COLO829 (cell line): ENCODE data around the gene MS4A7.

Experiments
- DNase-seq: peaks from one replicate; pipeline ENCODE4 v3.0.0; 2012; ENCODE audit warnings: low spot score

The MS4A7 gene

DNA sequence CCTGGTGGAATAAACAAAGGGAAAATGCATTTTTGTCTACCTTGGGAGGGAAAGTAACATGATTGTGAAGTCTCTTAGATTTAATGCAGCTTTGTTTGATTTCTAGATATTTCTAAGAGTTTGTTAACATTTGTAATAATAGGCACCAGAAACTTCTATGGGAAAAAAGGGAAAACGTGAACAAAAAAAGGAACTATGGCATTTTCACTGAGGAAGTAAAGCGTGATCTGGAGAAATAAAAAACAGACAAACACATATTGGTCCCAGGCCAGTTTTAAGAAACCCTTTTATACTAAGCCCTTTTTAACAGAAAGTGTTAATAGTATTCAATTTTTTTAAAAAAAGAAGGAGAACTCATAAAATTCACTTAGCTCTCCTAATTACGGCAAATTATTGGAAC lies 6.9 kb upstream of the MS4A7 start:
- DNase-seq: no peak

DNA sequence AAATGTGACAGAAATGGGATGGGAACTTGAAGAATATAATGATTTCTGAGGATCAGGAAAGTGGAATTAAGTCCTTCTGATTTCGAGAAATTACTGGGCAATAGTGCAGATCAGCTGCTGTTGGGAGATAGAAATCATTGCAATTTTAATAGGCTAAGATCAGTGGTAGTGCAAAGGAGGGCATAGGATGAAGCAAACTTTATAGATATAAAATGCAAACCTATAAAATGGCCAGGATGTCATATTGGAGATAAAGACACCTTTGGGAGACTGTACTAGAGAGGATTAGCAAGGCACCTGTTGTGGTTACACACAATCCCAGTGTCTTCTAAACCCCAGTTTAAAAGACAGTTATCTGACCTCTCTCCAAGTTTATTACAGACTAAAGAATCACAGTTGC lies 6.5 kb upstream of the MS4A7 start:
- DNase-seq: no peak

DNA sequence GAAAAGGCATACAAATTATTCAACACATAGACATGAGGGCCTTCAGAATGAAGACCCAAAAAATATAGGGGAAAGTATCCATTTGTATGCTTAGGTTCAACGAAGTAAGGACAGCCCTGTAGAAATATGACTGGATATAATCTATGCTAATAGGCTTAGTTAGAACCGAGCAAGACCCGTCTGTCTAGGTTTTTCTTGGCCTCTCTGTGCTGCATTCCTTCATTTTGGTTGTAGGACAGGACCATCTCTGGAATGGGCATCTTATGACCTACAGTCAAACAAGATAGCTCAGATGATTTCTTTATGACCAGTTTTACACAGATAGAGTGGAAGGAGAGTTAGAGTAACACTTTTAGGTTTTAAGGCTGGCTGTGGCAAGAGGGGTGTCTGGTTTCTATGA lies 5.6 kb upstream of the MS4A7 start:
- DNase-seq: no peak

DNA sequence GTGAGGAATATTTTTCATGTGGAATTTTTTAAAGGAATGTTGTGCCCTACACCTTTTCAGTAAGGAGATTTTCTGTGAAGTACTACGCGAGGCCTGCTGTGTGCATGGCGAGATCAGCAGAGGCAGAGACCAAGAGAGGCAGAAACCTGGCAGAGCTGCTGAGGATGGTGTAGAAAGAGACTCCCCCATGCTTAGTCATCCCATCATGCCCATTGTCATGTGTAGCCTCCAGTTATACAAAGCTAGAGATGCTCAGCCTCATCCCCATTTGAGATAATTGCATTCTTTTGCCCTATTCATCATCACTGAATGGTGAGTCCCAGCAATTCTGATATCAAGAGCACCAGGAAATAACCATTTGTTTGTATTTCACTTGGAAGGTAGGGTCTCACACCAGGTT lies 3.0 kb upstream of the MS4A7 start:
- no peak for DNase-seq

DNA sequence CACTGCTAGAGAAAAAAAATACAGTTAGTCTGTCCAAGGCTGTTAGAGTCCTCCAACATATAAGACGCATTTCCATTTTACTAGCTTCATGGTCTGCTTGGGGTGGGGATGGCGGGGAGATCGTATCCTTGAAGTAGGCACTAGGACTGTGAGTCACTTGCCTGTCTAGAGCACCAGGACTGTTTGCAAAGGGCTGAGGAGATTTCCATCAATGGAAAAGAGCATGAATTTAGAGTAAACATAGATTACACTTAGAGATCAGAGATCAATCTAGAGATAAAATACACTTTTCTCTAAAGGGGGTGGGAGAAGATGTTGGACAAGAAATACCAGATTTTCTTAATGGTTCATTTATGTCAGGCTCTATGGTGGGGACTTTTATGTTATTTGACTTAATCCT lies 1.7 kb upstream of the MS4A7 start:
- no peak for DNase-seq

DNA sequence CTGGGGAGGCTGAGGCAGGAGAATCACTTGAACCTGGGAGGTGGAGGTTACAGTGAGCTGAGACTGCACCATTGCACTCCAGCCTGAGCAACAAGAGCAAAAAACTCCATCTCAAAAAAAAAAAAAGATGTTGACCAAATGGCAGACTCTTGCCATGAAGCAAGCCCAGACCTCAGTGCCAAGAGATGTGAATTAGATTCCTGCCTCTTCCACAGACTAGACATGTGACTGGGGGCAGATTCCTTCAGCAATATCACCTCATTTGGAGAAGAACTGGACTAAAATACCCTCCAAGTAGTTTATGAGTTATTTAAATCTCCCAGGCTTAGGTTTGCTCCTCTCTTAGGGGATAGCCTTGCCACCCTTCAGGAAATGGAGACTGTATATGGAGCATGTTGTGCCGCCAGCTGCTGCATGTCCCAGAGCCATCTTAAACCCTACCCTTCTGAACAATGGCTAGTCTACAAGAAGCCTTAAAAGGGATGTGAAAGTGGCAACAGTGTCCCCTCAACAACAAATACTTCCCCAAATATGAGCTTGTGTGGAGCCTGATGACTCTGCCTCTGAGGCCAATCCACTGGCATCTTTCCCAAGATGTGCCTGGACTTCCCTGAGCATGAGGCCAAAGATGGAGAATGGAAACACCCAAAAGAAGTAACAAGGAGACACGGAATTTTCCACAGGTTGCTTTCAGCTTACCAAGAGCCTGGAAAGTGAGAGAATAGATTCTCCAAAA lies 763 bp upstream of the MS4A7 start:
- DNase-seq: no peak

DNA sequence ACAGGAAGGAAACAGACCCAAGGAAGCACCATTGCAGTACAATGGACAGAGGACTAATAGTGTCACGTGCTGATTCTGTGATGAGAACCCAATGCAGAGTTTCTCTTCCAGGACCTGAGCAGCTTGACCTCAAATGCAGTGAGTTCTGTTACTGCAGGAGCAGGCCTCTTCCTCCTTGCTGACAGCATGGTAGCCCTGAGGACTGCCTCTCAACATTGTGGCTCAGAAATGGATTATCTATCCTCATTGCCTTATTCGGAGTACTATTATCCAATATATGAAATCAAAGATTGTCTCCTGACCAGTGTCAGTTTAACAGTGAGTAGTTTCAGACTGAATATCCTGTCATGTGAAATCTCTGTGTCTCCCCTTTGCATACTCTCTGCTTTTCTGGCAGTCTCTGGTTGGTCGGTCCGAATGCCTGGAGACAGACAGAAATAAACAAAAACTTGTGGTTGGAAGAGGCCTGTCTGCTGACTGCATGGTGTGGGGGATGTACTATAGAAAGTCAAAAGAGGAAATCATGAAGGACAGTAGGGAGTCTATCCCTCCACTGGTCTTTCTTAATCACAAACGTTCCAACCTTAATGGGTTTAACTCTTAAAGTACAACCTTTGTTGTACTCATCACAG lies 11.1 kb downstream of the MS4A7 start:
- peak; percentile 92 for DNase-seq

DNA sequence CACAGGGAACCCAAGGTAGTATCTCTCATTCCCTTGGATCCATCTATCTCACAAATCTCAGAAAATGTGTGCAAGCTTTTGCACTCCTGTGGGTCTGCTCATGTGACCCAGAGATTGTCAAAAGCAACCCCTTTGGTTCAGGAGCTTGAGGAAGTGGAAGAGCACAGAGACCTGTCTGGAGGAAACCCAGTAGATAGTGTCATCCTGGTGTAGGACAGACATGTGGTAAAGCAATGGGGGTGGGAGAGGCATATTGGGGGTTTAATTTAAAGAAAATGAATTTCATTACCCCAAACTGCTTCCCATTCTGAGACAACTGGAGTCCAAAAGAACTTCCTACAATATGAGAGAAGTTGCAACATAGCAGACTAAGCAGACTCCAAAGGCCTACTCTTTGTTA lies 12.1 kb downstream of the MS4A7 start:
- DNase-seq: no peak

DNA sequence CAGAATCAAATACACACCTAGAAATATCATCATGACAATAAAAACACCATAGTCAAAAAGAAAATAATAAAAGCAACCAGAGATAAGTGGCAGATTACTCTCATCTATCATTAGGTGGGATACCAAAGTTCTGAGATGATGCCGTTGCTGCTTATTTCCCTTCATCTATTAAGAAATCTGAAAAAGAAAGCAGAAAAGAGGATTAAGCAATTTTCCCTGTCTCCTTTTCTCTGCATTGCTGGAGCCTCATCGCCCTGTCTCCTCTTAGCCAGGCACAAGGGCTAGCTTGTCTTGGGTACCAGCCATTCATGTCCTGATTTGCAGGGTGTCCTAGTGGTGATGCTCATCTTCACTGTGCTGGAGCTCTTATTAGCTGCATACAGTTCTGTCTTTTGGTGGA lies 14.0 kb downstream of the MS4A7 start:
- DNase-seq: no peak

DNA sequence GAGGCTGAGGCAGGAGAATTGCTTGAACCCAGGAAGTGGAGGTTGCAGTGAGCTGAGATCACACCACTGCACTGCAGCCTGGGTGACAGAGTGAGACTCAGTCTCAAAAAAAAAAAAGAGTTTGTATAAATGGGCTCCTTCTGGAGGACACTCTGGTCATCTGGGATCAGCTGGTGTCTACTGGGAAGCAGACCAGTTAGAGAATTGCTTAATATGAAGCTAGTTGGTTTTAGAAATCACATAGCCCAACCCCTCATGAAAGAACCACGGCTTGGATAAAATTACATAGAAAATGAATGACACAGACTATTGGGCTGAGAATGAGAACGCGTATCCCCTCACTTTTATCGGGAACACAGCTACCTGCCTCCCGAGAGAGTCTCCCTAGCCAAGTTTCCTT lies 14.7 kb downstream of the MS4A7 start:
- no peak for DNase-seq

DNA sequence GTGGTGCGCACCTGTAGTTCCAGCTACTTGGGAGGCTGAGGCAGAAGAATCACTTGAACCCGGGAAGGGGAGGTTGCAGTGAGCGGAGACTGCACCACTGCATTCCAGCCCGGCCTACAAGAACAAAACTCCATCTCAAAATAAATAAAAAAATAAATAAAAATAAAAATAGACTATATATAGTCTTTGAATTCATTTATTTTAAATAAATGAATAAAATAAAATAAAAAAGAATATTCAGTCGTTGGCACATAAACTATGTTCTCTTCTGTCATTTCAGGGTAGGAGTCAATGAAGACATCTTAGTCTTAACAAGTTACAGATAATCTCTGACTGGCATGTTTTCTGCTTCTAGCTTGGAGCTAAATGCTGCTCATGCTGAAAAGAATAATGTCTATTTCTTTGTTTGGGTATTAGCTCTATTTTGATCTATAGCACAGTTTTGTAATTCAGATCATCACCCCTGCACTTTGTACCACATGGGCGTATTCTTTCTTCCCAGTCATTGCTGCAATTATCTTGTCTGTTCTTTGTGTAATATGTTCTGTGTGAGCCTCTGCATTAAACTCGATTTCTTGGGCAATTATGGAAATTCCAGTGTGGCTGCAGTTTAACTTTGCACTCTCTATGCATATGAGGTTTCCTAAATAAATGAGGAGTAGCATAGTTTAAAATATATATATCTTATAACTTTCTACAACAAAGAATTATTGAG lies 16.5 kb downstream of the MS4A7 start:
- no peak for DNase-seq

DNA sequence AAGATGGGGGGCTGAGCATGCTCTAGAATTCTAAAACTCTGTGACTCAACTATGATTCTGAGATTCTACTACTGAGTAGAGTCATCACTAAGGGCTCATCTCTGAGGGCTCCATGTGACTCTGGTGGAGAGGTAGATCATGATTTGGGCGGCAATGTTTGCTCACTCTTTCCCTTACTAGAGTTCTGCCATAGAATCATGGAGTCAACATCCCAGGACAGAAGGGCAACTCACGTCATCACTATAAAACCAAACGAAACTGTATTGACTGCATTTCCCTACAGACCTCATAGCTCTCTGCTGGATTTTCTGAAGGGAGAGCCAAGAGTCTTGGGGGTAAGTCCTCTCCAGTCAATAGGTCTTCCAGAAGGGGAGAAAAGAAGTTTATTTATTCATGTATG lies 18.1 kb downstream of the MS4A7 start, which contains the start of gene MS4A14:
Gene MS4A14, plus strand, starts transcription at position 78 of the 400 bp plus-strand sequence. Its CDS starts 120 bp downstream, at position 198.
- DNase-seq: no peak

DNA sequence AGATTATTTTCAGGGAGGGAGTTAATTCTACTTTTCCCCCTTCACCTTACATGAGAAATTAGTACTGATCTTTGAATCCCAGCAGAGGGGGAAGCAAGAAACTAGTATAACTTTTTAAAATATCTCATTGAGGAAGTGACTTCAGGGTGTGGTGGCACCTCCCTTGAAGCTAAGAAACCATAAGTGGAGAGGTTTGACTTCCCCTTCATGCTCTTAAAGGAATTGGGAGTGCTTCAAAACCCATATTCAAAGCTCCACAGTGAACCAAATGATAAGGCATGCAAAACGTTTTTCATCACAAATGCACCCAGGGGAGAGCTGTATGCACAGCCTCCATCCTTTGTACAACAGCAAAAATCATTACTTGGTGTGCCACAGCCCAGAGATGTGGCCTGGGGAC lies 18.5 kb downstream of the MS4A7 start:
- DNase-seq: no peak

DNA sequence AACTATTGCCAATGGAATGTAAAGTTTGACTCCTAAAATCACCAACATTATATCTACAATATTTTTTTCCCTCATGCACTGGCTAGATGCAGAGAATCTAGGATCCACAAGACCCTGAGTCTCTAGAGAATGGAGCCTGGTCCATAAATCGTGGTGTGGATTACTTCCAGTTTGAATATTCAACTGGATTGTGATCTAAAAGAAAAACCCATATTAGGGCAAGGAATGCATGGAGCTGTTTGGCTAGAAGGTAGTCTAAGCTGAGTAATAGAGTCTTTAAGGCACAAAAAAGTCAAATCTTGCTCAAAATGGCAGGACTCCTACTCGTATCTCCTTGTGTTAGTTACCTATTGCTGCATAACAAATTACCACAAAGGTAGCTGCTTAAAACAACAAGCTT lies 41.7 kb downstream of the MS4A7 start:
- no peak for DNase-seq

DNA sequence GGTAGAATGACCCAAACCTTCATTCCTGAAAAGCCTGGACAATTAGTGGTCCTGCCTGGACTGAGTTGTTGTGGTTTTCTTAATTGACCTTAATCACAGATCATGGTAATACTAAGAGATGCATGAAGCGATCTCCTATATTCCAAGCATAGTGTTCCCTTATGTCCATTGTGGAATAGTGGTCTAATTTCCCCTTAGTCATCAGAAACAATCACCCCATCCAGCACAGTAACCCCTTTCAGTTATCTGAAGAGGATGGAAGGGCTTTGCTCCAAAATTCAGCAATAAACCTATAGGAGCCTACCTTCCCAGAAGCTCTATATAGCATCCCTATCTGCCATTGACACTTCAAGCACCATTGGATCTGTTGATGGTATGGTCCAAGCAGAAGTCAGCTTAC lies 44.3 kb downstream of the MS4A7 start:
- no peak for DNase-seq

DNA sequence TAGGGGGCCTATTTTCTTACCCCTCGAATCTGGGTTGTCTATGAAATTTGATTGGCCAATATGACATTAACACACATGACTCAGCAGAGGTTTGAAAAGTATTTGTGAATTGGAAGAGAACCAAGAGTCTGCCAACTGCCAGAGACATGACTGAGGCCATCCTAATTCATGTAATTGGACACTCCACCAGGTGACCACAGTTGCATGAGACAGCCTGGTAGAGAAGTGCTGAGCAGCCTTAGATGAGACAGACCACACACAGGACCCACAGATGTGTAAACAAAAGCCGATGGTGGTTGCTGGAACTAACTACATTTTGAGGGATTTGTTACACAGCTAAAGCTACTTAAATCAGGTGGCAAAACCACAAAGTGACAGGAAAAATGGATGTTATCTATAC lies 50.2 kb downstream of the MS4A7 start:
- no peak for DNase-seq

DNA sequence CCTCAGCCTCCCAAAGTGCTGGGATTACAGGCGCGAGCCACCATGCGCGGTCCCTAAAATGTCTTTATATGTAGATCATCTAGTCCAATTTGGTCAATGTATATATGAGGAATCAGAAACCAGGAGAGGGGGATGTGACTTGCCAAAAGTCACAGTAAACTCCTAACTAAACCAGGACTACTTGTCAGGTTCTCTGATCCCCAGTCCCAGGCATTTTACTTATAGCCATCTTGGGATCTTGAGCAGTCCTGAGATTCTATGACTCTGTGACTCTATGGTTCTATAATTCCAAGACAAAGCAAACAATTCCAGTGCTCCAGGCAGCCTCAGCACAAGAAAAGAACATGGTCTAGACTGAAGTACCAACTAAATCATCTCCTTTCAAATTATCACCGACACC lies 50.9 kb downstream of the MS4A7 start, which contains the start of gene MS4A5:
Gene MS4A5, plus strand, starts transcription at position 301 of the 400 bp plus-strand sequence. CDS start 103 bp downstream, outside the sequence.
- no peak for DNase-seq

DNA sequence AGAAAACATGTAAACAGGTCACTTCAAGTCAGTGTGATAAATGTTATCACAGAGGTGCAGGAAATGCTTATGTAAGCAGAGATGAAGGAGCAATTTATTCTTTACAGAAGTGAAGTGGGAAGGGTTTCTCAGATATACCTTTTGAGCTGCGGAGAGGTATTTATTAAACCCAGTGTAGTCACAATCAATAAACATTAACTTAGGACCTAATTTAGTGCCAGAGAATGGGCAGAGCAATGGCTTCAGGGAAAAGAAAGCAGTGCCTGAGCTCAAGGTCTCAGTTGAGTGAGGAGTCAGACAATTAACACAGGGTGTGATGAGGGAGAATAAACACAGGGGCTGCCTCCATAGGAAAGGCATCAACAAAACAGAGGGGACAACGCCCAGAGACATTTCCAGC lies 52.9 kb downstream of the MS4A7 start:
- DNase-seq: no peak

DNA sequence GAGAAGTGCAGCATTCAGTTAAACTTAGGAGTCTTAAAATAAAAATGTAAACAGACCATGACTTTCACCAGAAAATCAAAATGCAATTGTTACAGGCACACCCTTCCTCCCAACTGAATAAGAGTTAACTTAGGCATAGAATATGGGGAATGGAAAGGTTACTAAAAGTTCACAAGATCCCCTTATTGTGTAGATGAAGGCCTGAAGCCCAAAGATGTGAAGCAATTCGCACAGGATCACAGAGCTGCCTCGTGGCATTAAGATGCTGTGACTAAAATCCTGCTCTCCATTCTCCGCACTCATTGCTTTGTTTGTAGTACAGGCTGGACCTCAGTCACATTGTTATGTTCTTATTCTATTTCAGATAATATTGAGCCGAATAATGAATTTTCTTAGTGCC lies 55.1 kb downstream of the MS4A7 start:
- DNase-seq: no peak
